Tibial nerve (tissue), 4 donors: ENCODE measurements around the gene CYTH3. TPM values are rescaled to one million over a fixed set of nuclear protein-coding genes. Genes with fewer than 3 reads are reported as not detected.
"Not testable (repeated sequence)": the region's sequence is repeated elsewhere in the genome, so short reads cannot be mapped to it uniquely, and the experiment has no call there.

ENCODE experiments used
- DNase-seq, 2 donors: peaks; one replicate each; pipeline ENCODE4 v3.0.0-alpha.2; 2019; ENCODE audit warnings: low spot score in 2 of 2
- H3K27ac ChIP-seq, 4 donors: fragments of 200-600 bp; sonication (generic) in 3 of 4; one replicate each; pipeline ENCODE4 v1.5.1; 2017 to 2019; ENCODE audit warnings: mild to moderate bottlenecking in 1 of 4
- H3K27me3 ChIP-seq, 2 donors: fragments of 200-600 bp; sonication (generic) in 1 of 2; one replicate each; pipeline versions ENCODE4 v1.5.1 to v1.6.0; 2017 to 2019
- H3K36me3 ChIP-seq, 3 donors: fragments of 200-600 bp; sonication (generic); one replicate each; pipeline ENCODE4 v1.5.1; 2018 to 2019
- H3K4me1 ChIP-seq, 4 donors: fragments of 200-600 bp; sonication (generic) in 3 of 4; one replicate each; pipeline ENCODE4 v1.5.1; 2017 to 2019
- H3K4me3 ChIP-seq, 4 donors: fragments of 200-600 bp; sonication (generic) in 3 of 4; one replicate each; pipeline ENCODE4 v1.5.1; 2017 to 2019; ENCODE audit warnings: mild to moderate bottlenecking in 1 of 4, moderate library complexity in 1 of 4
- H3K9me3 ChIP-seq, 4 donors: fragments of 200-600 bp; sonication (generic) in 3 of 4; one replicate each; pipeline ENCODE4 v1.5.1; 2017 to 2019
- CTCF ChIP-seq, 5 experiments: fragments of 200-600 bp in 3 of 5; fragments of 450-650 bp in 2 of 5; sonication (generic) in 3 of 5; IDR thresholded peaks; one replicate each; pipeline ENCODE4 v1.5.1; 2016 to 2019; ENCODE audit warnings: antibody characterized with exemption in 5 of 5, mild to moderate bottlenecking in 3 of 5, moderate library complexity in 2 of 5
- EP300 ChIP-seq, 2 donors: sonication (generic); formaldehyde crosslinking; IDR thresholded peaks; one replicate each; pipeline ENCODE4 v1.6.1; 2017; ENCODE audit warnings: antibody characterized with exemption in 2 of 2, mild to moderate bottlenecking in 1 of 2
- POLR2A ChIP-seq, 2 donors: fragments of 450-650 bp; IDR thresholded peaks; one replicate each; pipeline ENCODE4 v1.6.1; 2017; ENCODE audit warnings: antibody characterized with exemption in 2 of 2, mild to moderate bottlenecking in 2 of 2, moderate library complexity in 2 of 2
- WGBS, 2 donors: methylation state at CpG; one replicate each; pipeline ENCODE4 v1.1.5; 2018; 5-methylcytosine and 5-hydroxymethylcytosine counted together
- total RNA-seq, 4 donors: library from RNA; depleted of rRNA; stranded (reverse); fragments of >200 nt; gene quantifications; one replicate each; pipeline ENCODE4 v1.1.0, GENCODE V29; 2016

The CYTH3 gene
- total RNA-seq, 4 donors from 2014 or later, result 49.2 to 61.2 (median 53.2) TPM

GRCh38 chr7:6310271-6310993 lies 38.0 kb upstream of the CYTH3 start:
- WGBS, 2 donors, result 72 to 82% methylated on average over 10 of the region's 10 CpGs
- no peaks in the 10 kb centered on the region for H3K9me3 ChIP-seq
- TF ChIP-seq EP300 (IDR thresholded peaks at IDR 0.05), result no peak
- no peak for TF ChIP-seq CTCF (IDR thresholded peaks at IDR 0.05)
- TF ChIP-seq POLR2A (IDR thresholded peaks at IDR 0.05), result no peak
- H3K4me3 ChIP-seq, result no peak overlapping the region
- no peak overlapping the region for H3K27ac ChIP-seq
- no peaks in the 10 kb centered on the region for H3K36me3 ChIP-seq
- no peaks in the 10 kb centered on the region for H3K27me3 ChIP-seq
- DNase-seq, result no peak
- no peaks in the 10 kb centered on the region for H3K4me1 ChIP-seq

GRCh38 chr7:6307762-6308161 lies 35.3 kb upstream of the CYTH3 start:
- no peaks in the 10 kb centered on the region for H3K9me3 ChIP-seq
- H3K36me3 ChIP-seq, result no peaks in the 10 kb centered on the region
- no peak overlapping the region for H3K4me3 ChIP-seq
- WGBS, 2 donors, result 31 to 53% methylated on average over 5 of the region's 5 CpGs
- no peak overlapping the region for H3K27ac ChIP-seq
- no peaks in the 10 kb centered on the region for H3K27me3 ChIP-seq
- TF ChIP-seq CTCF (IDR thresholded peaks at IDR 0.05), result no peak
- no peak for TF ChIP-seq EP300 (IDR thresholded peaks at IDR 0.05)
- TF ChIP-seq POLR2A (IDR thresholded peaks at IDR 0.05), result no peak
- no peak for DNase-seq
- no peaks in the 10 kb centered on the region for H3K4me1 ChIP-seq

- Histone ChIP-seq H3K4me1 (no peaks in the 10 kb centered on the region), H3K27me3 (no peaks in the 10 kb centered on the region), H3K4me3 (no peak overlapping the region), H3K27ac (no peak overlapping the region), H3K9me3 (no peaks in the 10 kb centered on the region), H3K36me3 (no peaks in the 10 kb centered on the region)
- WGBS, 2 donors, result 79% methylated on average over 3 of the region's 3 CpGs
- DNase-seq, result no peak
- no peak for TF ChIP-seq CTCF (IDR thresholded peaks at IDR 0.05)
- TF ChIP-seq EP300 (IDR thresholded peaks at IDR 0.05), result no peak
- TF ChIP-seq POLR2A (IDR thresholded peaks at IDR 0.05), result no peak
Measured at GRCh38 chr7:6306471-6306870, 34.0 kb upstream of the CYTH3 start.

- no peak for DNase-seq
- Histone ChIP-seq H3K4me3 (no peak overlapping the region), H3K4me1 (no peaks in the 10 kb centered on the region), H3K9me3 (no peaks in the 10 kb centered on the region), H3K27me3 (no peaks in the 10 kb centered on the region), H3K36me3 (no peaks in the 10 kb centered on the region), H3K27ac (no peak overlapping the region)
- TF ChIP-seq POLR2A (IDR thresholded peaks at IDR 0.05) (no peak), CTCF (IDR thresholded peaks at IDR 0.05) (no peak), EP300 (IDR thresholded peaks at IDR 0.05) (no peak)
- 56 to 68% methylated on average over 2 of the region's 2 CpGs for WGBS, 2 donors
Measured at GRCh38 chr7:6305330-6305729, 32.9 kb upstream of the CYTH3 start.

- WGBS, 2 donors, result 90 to 96% methylated on average over 4 of the region's 4 CpGs
- H3K36me3 ChIP-seq, H3K4me3 ChIP-seq, H3K27me3 ChIP-seq, DNase-seq, H3K9me3 ChIP-seq, H3K4me1 ChIP-seq, H3K27ac ChIP-seq: not testable (repeated sequence)
Measured at GRCh38 chr7:6301446-6301845, 29.0 kb upstream of the CYTH3 start.

GRCh38 chr7:6299774-6300173 lies 27.4 kb upstream of the CYTH3 start:
- TF ChIP-seq EP300 (IDR thresholded peaks at IDR 0.05) (no peak), CTCF (IDR thresholded peaks at IDR 0.05) (no peak), POLR2A (IDR thresholded peaks at IDR 0.05) (no peak)
- Histone ChIP-seq H3K27ac (no peak overlapping the region), H3K4me3 (no peak overlapping the region), H3K4me1 (no peaks in the 10 kb centered on the region), H3K27me3 (no peaks in the 10 kb centered on the region), H3K9me3 (no peaks in the 10 kb centered on the region), H3K36me3 (no peaks in the 10 kb centered on the region)
- DNase-seq, result no peak
- WGBS, 2 donors, result 88 to 89% methylated on average over 4 of the region's 4 CpGs
